SKM-1 (cell line): ENCODE results near the gene SDK2.

Source experiments
- DNase-seq: peaks from one replicate; lab custom pipeline; 2025; ENCODE audit not compliant: unreplicated experiment; lab: John Stamatoyannopoulos, UW

Gene SDK2

GRCh38 chr17:73397856-73398540, 246.2 kb downstream of the SDK2 start:
- no peak for DNase-seq

GRCh38 chr17:73397278-73397826, 246.9 kb downstream of the SDK2 start:
- DNase-seq = no peak

- DNase-seq = no peak
Observed at GRCh38 chr17:73396431-73397277, 247.6 kb downstream of the SDK2 start.

GRCh38 chr17:73394512-73395450, 249.5 kb downstream of the SDK2 start:
- DNase-seq = no peak

- DNase-seq = no peak
Observed at GRCh38 chr17:73393962-73394361, 250.3 kb downstream of the SDK2 start.

GRCh38 chr17:73393381-73393780, 250.9 kb downstream of the SDK2 start:
- DNase-seq = no peak

- DNase-seq = no peak
Observed at GRCh38 chr17:73391331-73392265, 252.6 kb downstream of the SDK2 start.

GRCh38 chr17:73390851-73391250, 253.4 kb downstream of the SDK2 start:
- DNase-seq = no peak

- DNase-seq = no peak
Observed at GRCh38 chr17:73390221-73390620, 254.0 kb downstream of the SDK2 start.

GRCh38 chr17:73389411-73389810, 254.8 kb downstream of the SDK2 start:
- DNase-seq = no peak

- no peak for DNase-seq
Observed at GRCh38 chr17:73388578-73388905, 255.7 kb downstream of the SDK2 start.

GRCh38 chr17:73387746-73388577, 256.3 kb downstream of the SDK2 start:
- no peak for DNase-seq

- no peak for DNase-seq
Observed at GRCh38 chr17:73386561-73386960, 257.7 kb downstream of the SDK2 start.

GRCh38 chr17:73384926-73385325, 259.3 kb downstream of the SDK2 start:
- DNase-seq = no peak

- DNase-seq = no peak
Observed at GRCh38 chr17:73380439-73381106, 263.7 kb downstream of the SDK2 start.

- DNase-seq = no peak
Observed at GRCh38 chr17:73379826-73380225, 264.4 kb downstream of the SDK2 start.

GRCh38 chr17:73378974-73379470, 265.2 kb downstream of the SDK2 start:
- no peak for DNase-seq

- no peak for DNase-seq
Observed at GRCh38 chr17:73376636-73377035, 267.6 kb downstream of the SDK2 start.
